OCI-LY3 (cell line): ENCODE data around the gene SLC22A9.
"Not testable (repeated sequence)": the region's sequence is repeated elsewhere in the genome, so short reads cannot be mapped to it uniquely, and the experiment has no call there.

Source experiments
- H2AFZ ChIP-seq: fragments of 200-600, 300-600 bp; shearing (Covaris generic); 2 replicates; pipeline ENCODE4 v1.6.0; 2014; ENCODE audit warnings: antibody characterized with exemption, low read depth, low read length
- H3K27ac ChIP-seq: fragments of 200-600, 300-600 bp; sonication (generic); 2 replicates; pipeline ENCODE4 v1.5.1; 2014; ENCODE audit warnings: mild to moderate bottlenecking, low read length, moderate library complexity, mixed read lengths
- H3K27me3 ChIP-seq: fragments of 200-600, 300-600 bp; sonication (generic); 2 replicates; pipeline ENCODE4 v1.6.1; 2014; ENCODE audit warnings: low read depth, low read length, mixed read lengths
- H3K36me3 ChIP-seq: fragments of 200-600, 300-600 bp; sonication (generic); replicated peaks from 2 replicates; pipeline ENCODE3; 2014; ENCODE audit warnings: low read depth, low read length, mixed read lengths
- H3K4me1 ChIP-seq: fragments of 300-600, 200-600 bp; sonication (generic); 2 replicates; pipeline ENCODE4 v1.6.1; 2014; ENCODE audit warnings: low read length, mixed read lengths
- H3K4me2 ChIP-seq: fragments of 200-600, 300-600 bp; sonication (generic); 2 replicates; pipeline ENCODE4 v1.6.1; 2014; ENCODE audit warnings: low read length, mixed read lengths
- H3K4me3 ChIP-seq: fragments of 300-600, 200-600 bp; sonication (generic); 2 replicates; pipeline ENCODE4 v1.5.1; 2014; ENCODE audit warnings: antibody characterized with exemption, mild to moderate bottlenecking, low read length, moderate library complexity
- H3K79me2 ChIP-seq: fragments of 300-600, 200-600 bp; shearing (Covaris generic); 2 replicates; pipeline ENCODE4 v1.6.1; 2014; ENCODE audit warnings: mild to moderate bottlenecking, low read length, mixed read lengths
- H3K9ac ChIP-seq: fragments of 300-600, 200-600 bp; shearing (Covaris generic); 2 replicates; pipeline ENCODE4 v1.6.0; 2014; ENCODE audit warnings: mild to moderate bottlenecking, low read length, moderate library complexity
- H3K9me3 ChIP-seq: fragments of 200-600, 300-600 bp; shearing (Covaris generic); 2 replicates; pipeline ENCODE4 v1.6.1; 2014; ENCODE audit warnings: low read length, mixed read lengths; ENCODE audit not compliant: insufficient read depth
- H4K20me1 ChIP-seq: fragments of 200-600, 300-600 bp; sonication (generic); 2 replicates; pipeline ENCODE4 v1.6.1; 2016; ENCODE audit warnings: low read length, mixed read lengths; ENCODE audit not compliant: insufficient read depth
- CTCF ChIP-seq: fragments of 200-600, 300-600 bp; sonication (generic); IDR thresholded peaks from 2 replicates; pipeline ENCODE4 v1.5.1; 2014; ENCODE audit warnings: antibody characterized with exemption, low read length, low read depth
- EZH2phosphoT487 ChIP-seq: fragments of 200-600 bp; shearing (Covaris generic); IDR thresholded peaks from 2 replicates; pipeline ENCODE4 v1.6.1; 2018; ENCODE audit warnings: antibody characterized with exemption, mixed run types, low read depth

The SLC22A9 gene

DNA sequence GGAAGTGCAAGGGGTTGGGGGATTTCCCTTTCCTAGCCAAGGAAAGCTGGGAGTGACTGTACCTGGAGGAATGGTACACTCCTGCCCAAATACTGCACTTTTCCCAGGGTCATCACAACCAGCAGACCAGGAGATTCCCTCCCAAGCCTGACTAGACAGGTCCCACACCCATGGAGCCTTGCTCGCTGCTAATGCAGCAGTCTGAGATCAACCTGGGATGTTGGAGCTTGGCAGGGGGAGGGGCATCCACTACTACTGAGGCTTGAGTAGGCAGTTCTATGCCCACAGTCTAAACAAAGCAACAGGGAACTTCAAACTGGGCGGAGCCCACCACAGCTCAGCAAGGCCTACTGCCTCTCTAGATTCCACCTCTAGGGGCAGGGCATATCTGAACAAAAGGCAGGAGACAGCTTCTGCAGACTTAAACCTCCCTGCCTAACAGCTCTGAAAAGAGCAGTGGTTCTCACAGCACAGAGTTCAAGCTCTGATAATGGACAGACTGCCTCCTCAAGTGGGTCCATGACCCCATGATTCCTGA is 58.5 kb downstream of the SLC22A9 start:
- TF ChIP-seq EZH2phosphoT487, result no peak
- no peak for TF ChIP-seq CTCF
- no peaks in the 10 kb centered on the region for H3K79me2 ChIP-seq
- H3K36me3 ChIP-seq, result no peaks in the 10 kb centered on the region
- no peak overlapping the region for H2AFZ ChIP-seq
- H3K4me1 ChIP-seq, result no peaks in the 10 kb centered on the region
- no peak overlapping the region for H3K27ac ChIP-seq
- no peak overlapping the region for H3K4me3 ChIP-seq
- no peaks in the 10 kb centered on the region for H4K20me1 ChIP-seq
- H3K27me3 ChIP-seq, result peaks cover 12% of the 10 kb centered on the region; the same call in 1 of the 2 replicates
- no peak overlapping the region for H3K4me2 ChIP-seq
- H3K9ac ChIP-seq, result no peak overlapping the region
- no peaks in the 10 kb centered on the region for H3K9me3 ChIP-seq

DNA sequence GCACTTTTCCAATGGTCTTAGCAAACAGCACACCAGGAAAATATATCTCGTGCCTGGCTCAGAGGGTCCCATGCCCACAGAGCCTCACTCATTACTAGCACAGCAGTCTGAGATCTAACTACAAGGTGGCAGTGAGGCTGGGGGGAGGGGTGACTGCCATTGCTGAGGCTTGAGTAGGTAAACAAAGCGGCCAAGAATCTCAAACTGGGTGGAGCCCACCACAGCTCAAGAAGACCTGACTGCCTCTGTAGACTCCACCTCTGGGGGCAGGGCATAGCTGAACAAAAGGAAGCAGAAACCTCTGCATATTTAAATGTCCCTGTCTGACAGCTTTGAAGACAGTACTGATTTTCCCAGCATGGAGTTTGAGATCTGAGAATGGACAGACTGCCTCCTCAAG is 61.1 kb downstream of the SLC22A9 start:
- not testable (repeated sequence) for H3K9me3 ChIP-seq, H3K79me2 ChIP-seq, H3K4me1 ChIP-seq, H3K4me2 ChIP-seq, H4K20me1 ChIP-seq, H3K4me3 ChIP-seq, H3K36me3 ChIP-seq, H3K27ac ChIP-seq, H2AFZ ChIP-seq, H3K9ac ChIP-seq
- H3K27me3 ChIP-seq, result peaks cover 11% of the 10 kb centered on the region; the same call in 1 of the 2 replicates

GRCh38 chr11:63435351-63435750 is 65.8 kb downstream of the SLC22A9 start:
- H3K27ac ChIP-seq, H3K79me2 ChIP-seq, H3K4me1 ChIP-seq, H3K27me3 ChIP-seq, H3K4me2 ChIP-seq, H3K9ac ChIP-seq, H3K4me3 ChIP-seq, H3K9me3 ChIP-seq, H3K36me3 ChIP-seq, H4K20me1 ChIP-seq, H2AFZ ChIP-seq: not testable (repeated sequence)

GRCh38 chr11:63435831-63436230 is 66.2 kb downstream of the SLC22A9 start:
- not testable (repeated sequence) for H3K79me2 ChIP-seq, H3K4me1 ChIP-seq, H3K27me3 ChIP-seq

GRCh38 chr11:63443714-63444113 is 74.1 kb downstream of the SLC22A9 start:
- Histone ChIP-seq H3K27ac (no peak overlapping the region), H3K4me2 (no peak overlapping the region), H2AFZ (no peak overlapping the region), H3K9me3 (no peaks in the 10 kb centered on the region), H4K20me1 (no peaks in the 10 kb centered on the region), H3K79me2 (no peaks in the 10 kb centered on the region), H3K9ac (no peak overlapping the region), H3K4me1 (no peaks in the 10 kb centered on the region), H3K4me3 (no peak overlapping the region), H3K27me3 (peaks cover 35% of the 10 kb centered on the region; the same call in 1 of the 2 replicates), H3K36me3 (no peaks in the 10 kb centered on the region)
- TF ChIP-seq EZH2phosphoT487 (no peak), CTCF (no peak)

More at GRCh38 chr11:63435831-63436230, 66.2 kb downstream of the SLC22A9 start:
- H3K9ac ChIP-seq, H3K9me3 ChIP-seq, H2AFZ ChIP-seq, H3K27ac ChIP-seq, H3K4me3 ChIP-seq, H3K36me3 ChIP-seq, H4K20me1 ChIP-seq, H3K4me2 ChIP-seq: not testable (repeated sequence)
